ENCODE results near the gene PTTG1IP2. TPM values are rescaled to one million over a fixed set of nuclear protein-coding genes. Genes with fewer than 3 reads are reported as not detected.

The PTTG1IP2 gene
- total RNA-seq, 4 donors from 2014 or later: not detected

GRCh38 chr7:90511776-90512175 lies 42.3 kb downstream of the PTTG1IP2 start:
- Histone ChIP-seq H3K4me1 (no peaks in the 10 kb centered on the region), H3K27me3 (no peaks in the 10 kb centered on the region), H3K36me3 (no peaks in the 10 kb centered on the region), H3K4me3 (no peak overlapping the region), H3K27ac (no peak overlapping the region), H3K9me3 (no peaks in the 10 kb centered on the region)
- TF ChIP-seq CTCF (IDR thresholded peaks at IDR 0.05) (no peak), POLR2A (IDR thresholded peaks at IDR 0.05) (no peak), POLR2AphosphoS5 (IDR thresholded peaks at IDR 0.05) (no peak), EP300 (IDR thresholded peaks at IDR 0.05) (no peak)
- no peak for ATAC-seq
- WGBS, 2 donors (ENCODE audit: low coverage in 1 of 2): 77 to 92% methylated on average over 2 of the region's 2 CpGs

- no peaks in the 10 kb centered on the region for H3K36me3 ChIP-seq
- ATAC-seq: no peak
- TF ChIP-seq POLR2A (IDR thresholded peaks at IDR 0.05): no peak
- no peaks in the 10 kb centered on the region for H3K4me1 ChIP-seq
- no peak overlapping the region for H3K4me3 ChIP-seq
- WGBS, 2 donors (ENCODE audit: low coverage in 1 of 2): 26 to 53% methylated on average over 3 of the region's 3 CpGs
- H3K9me3 ChIP-seq: no peaks in the 10 kb centered on the region
- no peak overlapping the region for H3K27ac ChIP-seq
- H3K27me3 ChIP-seq: no peaks in the 10 kb centered on the region
Measured at GRCh38 chr7:90512821-90513254, 43.4 kb downstream of the PTTG1IP2 start.

- Histone ChIP-seq H3K4me1 (no peaks in the 10 kb centered on the region), H3K27me3 (no peaks in the 10 kb centered on the region), H3K27ac (no peak overlapping the region), H3K4me3 (no peak overlapping the region), H3K36me3 (no peaks in the 10 kb centered on the region), H3K9me3 (no peaks in the 10 kb centered on the region)
- no peak for ATAC-seq
- WGBS, 2 donors (ENCODE audit: low coverage in 1 of 2): 80% methylated on average over 2 of the region's 2 CpGs
- no peak for TF ChIP-seq POLR2A (IDR thresholded peaks at IDR 0.05)
- no peak for TF ChIP-seq CTCF (IDR thresholded peaks at IDR 0.05)
- no peak for TF ChIP-seq POLR2AphosphoS5 (IDR thresholded peaks at IDR 0.05)
- no peak for TF ChIP-seq EP300 (IDR thresholded peaks at IDR 0.05)
Measured at GRCh38 chr7:90516257-90516656, 46.8 kb downstream of the PTTG1IP2 start.

GRCh38 chr7:90518630-90519029 lies 49.2 kb downstream of the PTTG1IP2 start:
- 92 to 100% methylated on average over 1 of the region's 1 CpG for WGBS, 2 donors (ENCODE audit: low coverage in 1 of 2)
- no peak for ATAC-seq

GRCh38 chr7:90520484-90520883 lies 51.0 kb downstream of the PTTG1IP2 start:
- WGBS, 2 donors (ENCODE audit: low coverage in 1 of 2): 22 to 28% methylated on average over 5 of the region's 5 CpGs
- Histone ChIP-seq H3K9me3 (no peaks in the 10 kb centered on the region), H3K36me3 (no peaks in the 10 kb centered on the region), H3K4me1 (no peaks in the 10 kb centered on the region), H3K27me3 (no peaks in the 10 kb centered on the region), H3K4me3 (no peak overlapping the region), H3K27ac (no peak overlapping the region)
- TF ChIP-seq POLR2A (IDR thresholded peaks at IDR 0.05): no peak
- no peak for TF ChIP-seq CTCF (IDR thresholded peaks at IDR 0.05)
- no peak for TF ChIP-seq POLR2AphosphoS5 (IDR thresholded peaks at IDR 0.05)
- no peak for TF ChIP-seq EP300 (IDR thresholded peaks at IDR 0.05)
- no peak for ATAC-seq

More at GRCh38 chr7:90518630-90519029, 49.2 kb downstream of the PTTG1IP2 start:
- Histone ChIP-seq H3K27ac (no peak overlapping the region), H3K4me3 (no peak overlapping the region), H3K36me3 (no peaks in the 10 kb centered on the region), H3K4me1 (no peaks in the 10 kb centered on the region), H3K27me3 (no peaks in the 10 kb centered on the region), H3K9me3 (no peaks in the 10 kb centered on the region)
- no peak for TF ChIP-seq POLR2AphosphoS5 (IDR thresholded peaks at IDR 0.05)
- TF ChIP-seq CTCF (IDR thresholded peaks at IDR 0.05): no peak
- no peak for TF ChIP-seq POLR2A (IDR thresholded peaks at IDR 0.05)
- no peak for TF ChIP-seq EP300 (IDR thresholded peaks at IDR 0.05)
